Measurements from ENCODE around the gene SLX4IP. TPM values are rescaled to one million over a fixed set of nuclear protein-coding genes. Genes with fewer than 3 reads are reported as not detected.

Gene SLX4IP
- total RNA-seq, 3 donors from 2014 or later = 3.8 to 4.7 (median 4.6) TPM

DNA sequence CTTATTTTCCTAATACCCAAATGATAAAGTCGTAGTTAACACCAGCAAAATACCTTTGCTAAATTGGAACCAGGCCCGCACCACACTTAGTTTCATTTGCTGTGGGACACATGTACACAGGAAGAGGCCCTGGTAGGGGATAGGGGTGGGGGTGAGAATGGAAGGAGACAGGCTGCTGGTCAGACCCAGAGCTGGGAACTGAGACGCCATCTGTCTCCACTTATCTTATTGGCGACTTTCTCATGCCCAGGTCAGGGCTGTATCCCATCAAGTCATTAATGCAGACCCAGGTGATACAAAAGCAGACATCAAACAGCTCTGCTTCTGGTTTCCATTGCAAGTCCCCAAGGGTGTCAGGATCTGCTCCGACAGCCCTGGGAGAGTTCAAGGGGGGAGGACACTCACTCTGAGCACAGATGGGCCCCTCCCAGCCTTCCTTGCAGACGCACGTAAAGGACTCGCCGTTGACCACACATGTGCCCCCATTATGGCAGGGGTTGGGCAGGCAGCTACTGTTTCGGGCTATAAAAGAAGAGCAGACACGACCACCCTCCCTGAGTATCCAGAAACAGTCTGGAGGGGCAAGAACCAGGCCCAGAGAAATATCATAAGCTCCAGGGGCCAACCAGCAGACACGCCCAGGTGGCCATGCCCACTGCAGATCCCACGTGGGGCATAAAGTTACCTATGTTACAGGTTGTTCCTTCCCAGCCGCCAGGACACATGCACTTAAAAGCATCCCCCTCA lies 209.5 kb downstream of the SLX4IP start:
- Mint-ChIP-seq H3K36me3 (ENCODE audit: insufficient read depth) (no peaks in the 10 kb centered on the region), H3K27me3 (ENCODE audit: low read depth) (peaks cover 2% of the 10 kb centered on the region), H3K9me3 (no peaks in the 10 kb centered on the region), H3K4me1 (ENCODE audit: low read depth) (no peaks in the 10 kb centered on the region), H3K4me3 (no peak overlapping the region)
- ATAC-seq (no peak), DNase-seq (no peak)

DNA sequence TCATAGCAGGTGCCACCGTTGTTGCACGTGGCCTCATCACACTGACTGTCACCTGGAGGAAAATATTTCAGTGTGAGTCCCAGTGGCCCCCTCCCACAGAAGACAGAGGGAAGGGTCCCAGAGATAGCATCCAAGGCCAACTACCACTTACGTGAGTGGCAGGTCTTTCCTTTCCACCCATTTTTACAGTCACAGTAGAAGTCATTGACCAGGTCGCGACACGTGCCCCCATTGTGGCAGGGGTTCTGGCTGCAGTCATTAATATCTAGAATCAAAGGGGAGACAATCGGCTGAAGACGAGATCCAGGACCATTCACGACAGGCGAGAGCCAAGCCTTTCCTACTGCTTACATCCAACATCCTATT lies 210.1 kb downstream of the SLX4IP start:
- H3K27me3 Mint-ChIP-seq (ENCODE audit: low read depth) = peaks cover 2% of the 10 kb centered on the region
- no peak for ATAC-seq
- H3K4me3 Mint-ChIP-seq = no peak overlapping the region
- H3K9me3 Mint-ChIP-seq = no peaks in the 10 kb centered on the region
- H3K36me3 Mint-ChIP-seq (ENCODE audit: insufficient read depth) = no peaks in the 10 kb centered on the region
- no peak for DNase-seq
- no peaks in the 10 kb centered on the region for H3K4me1 Mint-ChIP-seq (ENCODE audit: low read depth)

DNA sequence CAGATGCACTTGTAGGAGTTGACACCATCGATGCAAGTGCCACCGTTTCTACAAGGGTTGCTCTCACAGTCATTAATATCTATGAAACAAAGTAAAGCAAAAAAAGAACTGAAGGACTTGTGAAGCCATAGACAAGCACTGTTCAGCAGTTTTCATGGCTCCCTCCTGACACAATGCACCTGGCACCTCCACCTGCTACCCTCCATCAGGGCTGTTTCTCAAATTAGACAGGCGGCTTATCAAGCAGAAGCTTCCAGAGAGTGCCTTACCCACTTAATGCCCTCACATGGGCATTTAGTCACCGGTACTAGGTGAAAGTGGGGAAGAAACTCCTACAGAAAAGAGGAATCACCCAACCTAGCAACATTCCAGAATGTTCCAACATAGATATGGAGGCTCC lies 210.9 kb downstream of the SLX4IP start:
- Mint-ChIP-seq H3K9me3 (no peaks in the 10 kb centered on the region), H3K4me1 (ENCODE audit: low read depth) (no peaks in the 10 kb centered on the region), H3K4me3 (no peak overlapping the region), H3K36me3 (ENCODE audit: insufficient read depth) (no peaks in the 10 kb centered on the region), H3K27me3 (ENCODE audit: low read depth) (peaks cover 2% of the 10 kb centered on the region)
- no peak for ATAC-seq
- no peak for DNase-seq

DNA sequence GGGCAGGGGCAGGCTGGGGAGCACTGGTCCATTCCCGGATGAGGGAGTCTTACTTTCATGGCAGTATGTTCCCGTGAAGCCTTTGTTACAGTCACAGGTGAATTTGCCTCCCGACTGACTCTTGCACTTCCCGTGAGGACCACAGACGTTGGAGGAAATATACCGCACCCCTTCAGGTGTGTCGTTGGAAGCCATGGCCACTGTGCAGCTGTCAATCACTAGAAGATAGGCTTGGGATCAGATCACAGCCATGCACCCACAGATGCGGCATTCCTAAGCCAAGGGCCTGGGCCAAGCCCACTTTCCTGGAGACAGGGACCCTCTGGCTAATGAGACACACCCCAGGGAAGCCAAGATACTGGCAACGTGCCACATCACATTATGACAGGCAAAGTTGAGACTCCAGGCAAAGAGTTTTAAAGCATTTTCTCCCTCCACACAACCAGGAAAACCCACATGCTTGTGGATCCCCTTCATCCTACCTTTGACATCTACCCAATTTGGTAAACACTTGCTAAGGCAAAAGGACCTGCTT lies 211.8 kb downstream of the SLX4IP start:
- Mint-ChIP-seq H3K36me3 (ENCODE audit: insufficient read depth) (no peaks in the 10 kb centered on the region), H3K4me3 (no peak overlapping the region), H3K9me3 (no peaks in the 10 kb centered on the region), H3K27me3 (ENCODE audit: low read depth) (peaks cover 9% of the 10 kb centered on the region), H3K4me1 (ENCODE audit: low read depth) (no peaks in the 10 kb centered on the region)
- DNase-seq = no peak
- no peak for ATAC-seq

DNA sequence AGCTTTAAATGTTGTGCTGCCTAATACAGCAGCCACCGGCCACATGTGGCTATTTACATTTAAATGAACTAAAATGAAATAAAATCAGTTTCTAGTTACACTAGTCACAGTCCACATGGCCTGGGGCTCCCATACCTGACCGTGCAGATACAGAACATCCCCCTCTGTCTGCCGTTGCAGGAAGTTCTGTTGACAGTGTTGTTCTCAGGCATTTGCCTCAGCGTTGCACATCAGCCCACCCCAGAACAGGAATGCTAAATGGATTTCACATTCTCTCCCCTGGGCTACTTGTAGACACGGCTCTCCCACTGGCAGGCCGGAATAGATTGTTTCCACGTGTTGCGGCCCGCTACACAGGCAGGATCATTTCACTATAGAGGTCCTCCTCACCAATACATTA lies 212.4 kb downstream of the SLX4IP start:
- no peak for ATAC-seq
- H3K4me1 Mint-ChIP-seq (ENCODE audit: low read depth) = no peaks in the 10 kb centered on the region
- no peak for DNase-seq

DNA sequence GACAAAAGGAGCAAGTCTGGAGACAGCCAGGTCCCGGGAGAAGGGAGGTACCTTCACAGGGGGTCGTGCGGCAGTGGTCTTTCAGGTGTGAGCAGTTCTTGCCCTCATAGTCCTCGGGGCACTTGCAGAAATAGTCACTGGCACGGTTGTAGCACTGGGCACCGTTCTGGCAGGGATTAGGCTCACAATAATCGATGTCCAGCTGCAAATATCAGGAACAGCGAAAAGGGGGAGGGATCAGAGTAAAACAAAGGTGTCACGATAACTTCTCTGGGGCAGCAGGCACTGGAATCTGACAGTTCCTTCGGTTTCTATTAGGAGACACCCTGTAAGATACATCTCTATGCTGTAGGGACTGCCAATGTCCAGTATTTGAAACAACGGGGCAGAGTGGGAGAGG lies 212.8 kb downstream of the SLX4IP start:
- Mint-ChIP-seq H3K9me3 (no peaks in the 10 kb centered on the region), H3K36me3 (ENCODE audit: insufficient read depth) (no peaks in the 10 kb centered on the region), H3K4me3 (no peak overlapping the region), H3K27me3 (ENCODE audit: low read depth) (peaks cover 14% of the 10 kb centered on the region), H3K4me1 (ENCODE audit: low read depth) (no peaks in the 10 kb centered on the region)
- ATAC-seq (no peak), DNase-seq (no peak)

More for the DNA sequence above, 212.4 kb downstream of the SLX4IP start:
- Mint-ChIP-seq H3K36me3 (ENCODE audit: insufficient read depth) (no peaks in the 10 kb centered on the region), H3K27me3 (ENCODE audit: low read depth) (peaks cover 11% of the 10 kb centered on the region), H3K4me3 (no peak overlapping the region), H3K9me3 (no peaks in the 10 kb centered on the region)

DNA sequence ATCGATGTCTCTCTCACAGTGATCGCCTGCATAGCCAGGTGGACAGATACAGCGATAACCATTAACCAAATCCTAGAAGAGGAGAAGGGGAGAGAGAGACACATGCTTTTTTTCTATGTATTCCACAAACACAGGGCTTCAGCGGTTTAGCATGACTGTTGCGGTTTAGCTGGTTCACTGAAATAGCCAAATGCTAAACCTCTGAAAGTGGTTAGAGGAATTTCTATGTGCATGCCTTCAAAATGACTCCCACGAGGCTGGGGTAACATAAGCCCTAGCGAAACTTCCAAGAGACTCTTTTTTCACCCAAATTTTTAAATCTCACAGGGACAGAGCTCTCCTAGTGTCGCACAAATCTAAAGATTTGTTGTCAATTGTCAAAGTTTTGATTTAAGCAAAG lies 213.5 kb downstream of the SLX4IP start:
- no peaks in the 10 kb centered on the region for H3K36me3 Mint-ChIP-seq (ENCODE audit: insufficient read depth)
- H3K4me1 Mint-ChIP-seq (ENCODE audit: low read depth) = no peaks in the 10 kb centered on the region
- DNase-seq = no peak
- H3K27me3 Mint-ChIP-seq (ENCODE audit: low read depth) = peaks cover 14% of the 10 kb centered on the region
- no peak for ATAC-seq
- H3K4me3 Mint-ChIP-seq = no peak overlapping the region
- no peaks in the 10 kb centered on the region for H3K9me3 Mint-ChIP-seq

DNA sequence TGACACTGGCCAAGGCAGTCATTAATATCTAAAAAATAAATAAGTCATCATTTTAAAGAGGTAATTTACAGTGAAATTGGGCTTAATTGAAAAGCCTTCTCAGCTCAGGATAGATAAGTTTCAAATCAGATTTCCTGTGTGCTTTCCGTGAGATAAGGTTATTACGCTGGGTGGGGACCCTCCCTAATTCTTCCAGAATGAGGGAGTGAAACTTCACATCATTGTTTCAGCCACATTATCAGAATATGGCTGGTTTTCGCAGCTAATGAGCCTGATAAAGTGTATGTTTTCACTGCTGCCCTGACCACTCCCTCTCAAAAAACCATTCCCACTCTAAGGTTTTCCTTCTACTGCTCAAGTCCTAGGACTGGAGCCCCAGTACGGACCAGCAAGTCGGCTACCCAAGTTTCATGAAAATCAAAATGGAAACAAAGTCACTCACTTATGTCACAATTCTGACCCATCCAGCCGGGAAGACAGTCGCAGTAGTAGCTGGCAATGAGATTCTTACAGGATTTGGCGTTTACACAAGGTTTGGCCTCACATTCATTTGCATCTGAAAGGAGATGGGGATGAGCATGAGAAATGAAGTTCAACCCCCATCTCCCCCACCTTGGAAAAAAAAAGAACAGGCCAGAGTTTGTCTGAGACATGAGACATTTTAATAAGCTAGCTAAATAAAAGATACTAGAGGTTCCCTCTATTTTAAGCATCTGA lies 214.1 kb downstream of the SLX4IP start:
- ATAC-seq = no peak
- H3K4me1 Mint-ChIP-seq (ENCODE audit: low read depth) = no peaks in the 10 kb centered on the region
- H3K4me3 Mint-ChIP-seq = no peak overlapping the region
- H3K9me3 Mint-ChIP-seq = no peaks in the 10 kb centered on the region
- no peak for DNase-seq
- peaks cover 17% of the 10 kb centered on the region for H3K27me3 Mint-ChIP-seq (ENCODE audit: low read depth)
- no peaks in the 10 kb centered on the region for H3K36me3 Mint-ChIP-seq (ENCODE audit: insufficient read depth)

DNA sequence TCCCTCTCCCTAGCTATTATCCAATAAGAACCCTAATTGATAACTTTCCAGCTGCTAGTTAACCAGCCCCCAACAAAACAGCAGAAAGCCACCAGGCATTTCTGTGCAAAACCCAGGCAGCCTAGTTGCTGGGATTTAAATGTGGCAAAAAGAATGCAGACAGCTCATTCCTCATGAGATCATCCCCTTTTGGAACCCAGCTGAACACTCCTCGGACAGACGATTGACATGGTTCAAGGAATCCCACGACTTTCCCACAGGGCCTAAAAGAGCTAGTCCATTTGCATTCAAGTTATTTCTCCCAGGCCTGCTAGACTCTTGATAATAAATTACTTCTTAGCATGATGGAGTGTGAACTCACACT lies 214.7 kb downstream of the SLX4IP start:
- Mint-ChIP-seq H3K4me1 (ENCODE audit: low read depth) (no peaks in the 10 kb centered on the region), H3K4me3 (no peak overlapping the region), H3K27me3 (ENCODE audit: low read depth) (peaks cover 22% of the 10 kb centered on the region), H3K9me3 (no peaks in the 10 kb centered on the region), H3K36me3 (ENCODE audit: insufficient read depth) (no peaks in the 10 kb centered on the region)
- DNase-seq (no peak), ATAC-seq (no peak)

DNA sequence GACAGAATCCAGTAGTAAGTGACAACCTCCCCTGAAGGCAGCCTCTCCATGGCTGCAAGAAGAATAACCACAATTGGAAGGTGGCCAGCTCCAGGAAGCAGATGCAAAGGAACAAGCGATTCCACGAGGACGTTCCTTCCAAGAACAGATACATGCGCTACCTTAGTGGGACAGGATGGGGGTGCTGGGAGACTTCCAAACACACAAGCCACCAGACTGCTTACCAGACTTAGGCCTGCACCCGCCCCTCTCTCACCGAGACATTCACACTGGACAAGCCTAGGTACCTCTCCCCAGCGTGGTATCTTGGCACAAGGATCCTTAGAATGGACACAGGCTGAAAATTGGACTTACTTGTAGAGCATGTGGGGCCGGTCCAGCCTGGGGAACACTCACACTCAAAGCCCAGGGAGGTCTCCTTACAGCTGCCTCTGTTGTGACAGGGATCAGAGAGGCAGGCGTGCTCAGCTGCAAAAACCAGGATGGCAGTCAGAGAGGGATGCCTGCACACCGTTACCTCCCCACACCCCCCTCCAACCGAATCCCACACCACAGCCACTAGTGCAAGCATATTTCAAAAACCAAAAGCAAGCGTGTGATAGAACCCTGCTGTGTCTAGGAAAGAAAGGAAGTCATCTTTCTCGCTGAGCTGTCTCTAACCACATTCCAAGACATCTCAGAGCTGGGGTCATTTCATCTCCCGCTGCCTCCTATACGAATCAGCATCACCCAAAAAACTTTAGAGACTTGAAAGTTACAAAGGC lies 216.3 kb downstream of the SLX4IP start:
- H3K36me3 Mint-ChIP-seq (ENCODE audit: insufficient read depth) = no peaks in the 10 kb centered on the region
- H3K4me3 Mint-ChIP-seq = no peak overlapping the region
- H3K27me3 Mint-ChIP-seq (ENCODE audit: low read depth) = peaks cover 33% of the 10 kb centered on the region
- peak in 1 of 2 donors; percentile 15 for ATAC-seq
- H3K9me3 Mint-ChIP-seq = no peaks in the 10 kb centered on the region
- H3K4me1 Mint-ChIP-seq (ENCODE audit: low read depth) = no peaks in the 10 kb centered on the region
- no peak for DNase-seq

DNA sequence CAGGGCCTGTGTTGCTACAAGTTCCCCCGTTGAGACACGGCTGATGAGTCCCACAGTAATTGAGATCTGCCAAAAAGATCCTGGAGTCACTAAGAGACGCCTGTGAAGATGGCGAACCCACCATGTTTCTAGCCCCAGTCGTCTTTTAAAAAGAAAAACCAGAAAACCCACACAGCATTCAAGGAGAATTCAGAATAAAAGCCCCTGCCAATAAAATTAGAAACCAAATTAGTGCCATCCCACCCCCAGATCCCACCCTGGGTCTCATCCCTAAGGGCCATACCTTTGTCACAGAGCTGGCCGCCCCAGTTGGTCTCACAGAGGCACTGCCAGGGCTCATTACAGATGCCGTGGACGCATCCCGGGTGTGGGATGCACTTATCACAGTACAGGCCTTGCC lies 217.1 kb downstream of the SLX4IP start:
- Mint-ChIP-seq H3K4me1 (ENCODE audit: low read depth) (no peaks in the 10 kb centered on the region), H3K9me3 (no peaks in the 10 kb centered on the region), H3K36me3 (ENCODE audit: insufficient read depth) (no peaks in the 10 kb centered on the region), H3K4me3 (no peak overlapping the region), H3K27me3 (ENCODE audit: low read depth) (peaks cover 33% of the 10 kb centered on the region)
- ATAC-seq (no peak), DNase-seq (no peak)

DNA sequence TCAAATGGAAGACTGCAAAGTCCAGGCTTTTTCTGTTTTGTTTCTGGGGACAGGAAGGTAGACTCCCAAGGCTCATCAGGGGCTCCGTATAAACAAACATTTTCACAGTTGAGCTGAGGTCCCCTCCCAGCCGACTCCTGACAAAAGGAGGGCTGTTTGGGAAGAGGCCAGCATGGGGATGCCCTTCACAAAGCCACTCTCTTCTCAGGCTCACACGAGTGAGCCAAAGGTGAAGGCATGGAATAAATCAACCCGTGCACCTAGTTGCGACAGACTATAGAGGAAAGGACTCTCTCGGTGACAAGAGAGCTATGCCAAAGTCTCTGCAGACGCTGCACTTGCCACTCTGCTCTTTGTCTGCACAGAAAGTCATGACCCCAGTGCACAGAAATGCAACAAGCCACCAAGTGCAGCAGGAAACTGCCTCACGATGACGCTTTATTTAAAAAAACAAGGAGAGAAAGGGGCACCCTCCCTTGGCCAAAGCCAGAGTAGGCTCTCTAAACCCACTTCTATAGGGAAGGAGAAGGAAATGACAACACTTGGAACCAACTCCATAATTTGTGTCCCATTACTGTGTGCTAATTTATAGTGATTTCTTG lies 217.7 kb downstream of the SLX4IP start:
- peaks cover 33% of the 10 kb centered on the region for H3K27me3 Mint-ChIP-seq (ENCODE audit: low read depth)
- DNase-seq (no peak), ATAC-seq (no peak)
- H3K4me1 Mint-ChIP-seq (ENCODE audit: low read depth) = no peaks in the 10 kb centered on the region
- H3K36me3 Mint-ChIP-seq (ENCODE audit: insufficient read depth) = no peaks in the 10 kb centered on the region
- no peak overlapping the region for H3K4me3 Mint-ChIP-seq
- no peaks in the 10 kb centered on the region for H3K9me3 Mint-ChIP-seq

DNA sequence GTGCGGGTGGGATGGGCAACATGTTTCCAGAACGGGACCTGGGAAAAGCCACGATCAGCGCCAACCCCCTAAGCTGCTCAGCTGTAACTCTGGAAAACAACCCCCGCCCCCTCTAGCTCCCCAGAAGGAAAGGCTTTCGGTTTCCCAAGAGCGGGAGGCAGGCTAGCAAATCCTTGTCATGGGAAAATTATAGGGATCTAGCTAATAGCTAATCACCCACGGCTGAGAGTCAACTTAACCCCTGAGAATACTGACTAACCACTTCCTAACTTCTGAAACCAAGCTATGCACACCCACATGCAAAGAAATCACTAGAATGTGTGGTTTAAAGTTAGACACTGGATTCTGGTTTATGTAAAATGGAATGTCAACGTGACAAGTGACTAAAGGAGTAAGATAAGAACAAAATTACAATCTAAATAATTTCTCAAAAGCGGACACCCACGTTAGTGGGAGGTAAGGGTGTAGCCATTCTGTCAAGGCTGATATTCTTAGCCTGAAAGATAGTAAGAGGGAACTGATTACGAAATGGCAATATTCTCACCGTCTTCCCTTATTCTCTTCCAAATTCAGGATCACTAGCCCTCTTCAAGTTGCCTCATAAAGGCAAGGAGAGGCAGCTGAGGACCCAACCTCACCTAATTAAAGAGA lies 218.6 kb downstream of the SLX4IP start:
- ATAC-seq = no peak

DNA sequence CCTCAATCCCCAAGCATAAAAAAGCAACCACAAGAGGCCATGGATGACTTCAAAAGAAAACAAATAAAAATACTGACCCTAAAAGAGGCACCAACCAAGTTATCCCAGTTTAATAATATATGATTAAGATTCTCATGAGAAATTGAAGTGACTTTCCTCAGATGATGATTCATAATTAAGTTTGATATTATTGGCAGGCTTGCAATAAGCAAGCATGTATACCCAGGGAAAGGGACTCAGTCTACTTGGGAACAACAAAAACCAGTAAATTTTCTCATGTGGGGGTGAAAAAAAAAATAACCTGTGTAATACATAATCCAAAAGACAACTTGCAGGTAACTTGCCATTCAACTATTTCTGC lies 219.1 kb downstream of the SLX4IP start:
- H3K27me3 Mint-ChIP-seq (ENCODE audit: low read depth) = peaks cover 31% of the 10 kb centered on the region
- no peak overlapping the region for H3K4me3 Mint-ChIP-seq
- no peak for ATAC-seq
- no peak for DNase-seq
- no peaks in the 10 kb centered on the region for H3K9me3 Mint-ChIP-seq
- no peaks in the 10 kb centered on the region for H3K36me3 Mint-ChIP-seq (ENCODE audit: insufficient read depth)
- no peaks in the 10 kb centered on the region for H3K4me1 Mint-ChIP-seq (ENCODE audit: low read depth)

More for the DNA sequence above, 218.6 kb downstream of the SLX4IP start:
- no peak overlapping the region for H3K4me3 Mint-ChIP-seq
- H3K27me3 Mint-ChIP-seq (ENCODE audit: low read depth) = peaks cover 33% of the 10 kb centered on the region
- H3K36me3 Mint-ChIP-seq (ENCODE audit: insufficient read depth) = no peaks in the 10 kb centered on the region
- DNase-seq = no peak
- H3K4me1 Mint-ChIP-seq (ENCODE audit: low read depth) = no peaks in the 10 kb centered on the region
- no peaks in the 10 kb centered on the region for H3K9me3 Mint-ChIP-seq

All from activated T-cell treated with anti-CD3 and anti-CD28 coated beads, Interleukin-2, amount 50 U/mL, for 4 hours (primary cell).